Spleen (tissue), 7 donors: Measurements from ENCODE around the gene MEOX1.

ENCODE experiments used
- POLR2A ChIP-seq, 3 donors: fragments of 450-650 bp; IDR thresholded peaks; one replicate each; pipeline ENCODE4 v1.5.1; 2017; ENCODE audit warnings: antibody characterized with exemption in 3 of 3, mild to moderate bottlenecking in 1 of 3
- TF ChIP-seq, protein P1 (sequence below), 11 experiments: fragments of 200-600 bp in 7 of 11; fragments of 450-650 bp in 4 of 11; sonication (generic) in 4 of 11; IDR thresholded peaks in 8 of 11; conservative IDR thresholded peaks in 3 of 11; 1 replicate in 7 of 11; 2 replicates in 4 of 11; pipeline versions ENCODE4 v1.4.0 to v1.8.0; 2016 to 2021; ENCODE audit warnings: antibody characterized with exemption in 11 of 11, inconsistent platforms in 4 of 11, mild to moderate bottlenecking in 1 of 11
- donor health status: DM: no; HTN: no; CAD: no; lungs with moderate emphysema.
- donor health status: DM: no; HTN: no; CAD: no.
- donor health status: DM: no; HTN: no; CAD: no.

DNA sequence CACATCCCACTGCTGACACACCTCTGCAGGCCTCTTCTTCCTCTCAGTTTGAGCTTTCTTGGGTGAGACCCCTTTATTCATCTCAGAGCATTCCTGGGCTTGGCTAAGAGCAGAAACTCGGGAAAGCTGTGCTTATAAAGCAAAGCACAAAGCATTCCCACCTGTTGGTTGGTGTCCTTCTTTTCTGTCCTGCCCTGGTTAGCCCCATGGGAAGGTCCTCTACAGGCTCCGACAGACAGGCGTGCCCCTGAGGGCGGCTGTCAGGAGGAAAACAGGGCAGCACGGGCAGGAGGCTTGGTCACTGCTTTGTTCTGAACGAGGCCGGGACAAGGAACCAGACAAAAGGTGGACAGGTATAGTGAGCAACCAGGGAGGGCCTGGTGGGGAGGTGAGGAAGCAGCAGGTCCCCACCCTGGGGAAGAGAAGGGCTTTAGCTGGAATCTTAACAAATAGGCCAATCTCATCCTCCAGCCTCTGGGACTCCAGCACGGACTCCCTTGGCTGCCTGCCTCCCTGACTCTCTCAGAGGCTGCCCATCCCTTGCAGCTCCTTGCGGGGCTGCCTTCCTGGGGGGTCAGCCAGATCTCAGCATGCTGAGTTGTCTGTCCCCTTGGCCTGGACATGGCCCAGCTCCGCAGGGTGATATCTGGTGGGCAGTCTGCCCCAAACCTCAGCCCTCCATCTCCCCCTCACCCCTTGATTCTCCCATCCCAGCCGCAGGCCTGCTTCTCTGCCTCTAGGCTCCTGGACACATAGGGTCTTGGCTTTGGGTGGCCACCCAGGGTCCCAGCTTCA, 1.7 kb downstream of the MEOX1 start:
- no peak for TF ChIP-seq POLR2A (IDR thresholded peaks at IDR 0.05)
- TF ChIP-seq, protein P1, sequence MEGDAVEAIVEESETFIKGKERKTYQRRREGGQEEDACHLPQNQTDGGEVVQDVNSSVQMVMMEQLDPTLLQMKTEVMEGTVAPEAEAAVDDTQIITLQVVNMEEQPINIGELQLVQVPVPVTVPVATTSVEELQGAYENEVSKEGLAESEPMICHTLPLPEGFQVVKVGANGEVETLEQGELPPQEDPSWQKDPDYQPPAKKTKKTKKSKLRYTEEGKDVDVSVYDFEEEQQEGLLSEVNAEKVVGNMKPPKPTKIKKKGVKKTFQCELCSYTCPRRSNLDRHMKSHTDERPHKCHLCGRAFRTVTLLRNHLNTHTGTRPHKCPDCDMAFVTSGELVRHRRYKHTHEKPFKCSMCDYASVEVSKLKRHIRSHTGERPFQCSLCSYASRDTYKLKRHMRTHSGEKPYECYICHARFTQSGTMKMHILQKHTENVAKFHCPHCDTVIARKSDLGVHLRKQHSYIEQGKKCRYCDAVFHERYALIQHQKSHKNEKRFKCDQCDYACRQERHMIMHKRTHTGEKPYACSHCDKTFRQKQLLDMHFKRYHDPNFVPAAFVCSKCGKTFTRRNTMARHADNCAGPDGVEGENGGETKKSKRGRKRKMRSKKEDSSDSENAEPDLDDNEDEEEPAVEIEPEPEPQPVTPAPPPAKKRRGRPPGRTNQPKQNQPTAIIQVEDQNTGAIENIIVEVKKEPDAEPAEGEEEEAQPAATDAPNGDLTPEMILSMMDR (IDR thresholded peaks at IDR 0.05 in 8 of 11, conservative IDR thresholded peaks at IDR 0.05 in 3 of 11) = no peak
